Fibroblast of lung (primary cell): ENCODE measurements around the gene MBNL3. TPM values are rescaled to one million over a fixed set of nuclear protein-coding genes. Genes with fewer than 3 reads are reported as not detected.

ENCODE experiments used
- DNase-seq, 2 donors: peaks; one replicate each; pipeline versions ENCODE4 v3.0.0 to v3.0.0-alpha.2; 2010; ENCODE audit warnings: low read depth in 2 of 2
- H2AFZ ChIP-seq: 2 replicates; pipeline ENCODE4 v1.5.1; 2012; ENCODE audit warnings: low read length, control low read depth, inconsistent platforms
- H3K27ac ChIP-seq: 2 replicates; pipeline ENCODE4 v1.5.1; 2011; ENCODE audit warnings: low read length, control low read depth; ENCODE audit not compliant: insufficient read depth
- H3K27me3 ChIP-seq: 2 replicates; pipeline ENCODE4 v1.5.1; 2011; ENCODE audit warnings: mild to moderate bottlenecking, low read length; ENCODE audit not compliant: control insufficient read depth, insufficient read depth
- H3K36me3 ChIP-seq: 2 replicates; pipeline ENCODE4 v1.5.1; 2011; ENCODE audit warnings: low read length; ENCODE audit not compliant: control insufficient read depth, insufficient read depth
- H3K4me1 ChIP-seq: 2 replicates; pipeline ENCODE4 v1.5.1; 2011; ENCODE audit warnings: low read length; ENCODE audit not compliant: control insufficient read depth, insufficient read depth; ENCODE audit errors: extremely low read depth
- H3K4me2 ChIP-seq: 2 replicates; pipeline ENCODE4 v1.5.1; 2011; ENCODE audit warnings: low read length, control low read depth; ENCODE audit not compliant: insufficient read depth; ENCODE audit errors: extremely low read depth
- H3K4me3 ChIP-seq, 4 experiments: fragments of 200-600 bp in 1 of 4; sonication (generic) in 1 of 4; replicated peaks in 1 of 4; 2 replicates each; pipeline ENCODE4 v1.5.1; 2011 to 2016; ENCODE audit warnings: low read length in 4 of 4, low read depth in 3 of 4, mild to moderate bottlenecking in 3 of 4, control low read depth in 2 of 4, inconsistent platforms in 1 of 4, mixed read lengths in 1 of 4; ENCODE audit not compliant: insufficient read depth in 1 of 4; ENCODE audit errors: control extremely low read depth in 1 of 4
- H3K79me2 ChIP-seq: 2 replicates; pipeline ENCODE4 v1.5.1; 2012; ENCODE audit warnings: mild to moderate bottlenecking, low read length, inconsistent platforms; ENCODE audit not compliant: control insufficient read depth, insufficient read depth
- H3K9ac ChIP-seq: 2 replicates; pipeline ENCODE4 v1.5.1; 2011; ENCODE audit warnings: mild to moderate bottlenecking, low read length, control low read depth; ENCODE audit not compliant: insufficient read depth
- H3K9me3 ChIP-seq: 2 replicates; pipeline ENCODE4 v1.5.1; 2012; ENCODE audit warnings: low read depth, low read length; ENCODE audit not compliant: control insufficient read depth, insufficient read depth
- H4K20me1 ChIP-seq: 2 replicates; pipeline ENCODE4 v1.5.1; 2011; ENCODE audit warnings: low read length; ENCODE audit not compliant: control insufficient read depth, insufficient read depth; ENCODE audit errors: extremely low read depth
- EZH2 ChIP-seq: IDR thresholded peaks from 2 replicates; pipeline ENCODE4 v1.5.1; 2012; ENCODE audit warnings: low read length, control low read depth, mild to moderate bottlenecking; ENCODE audit errors: missing control alignments
- polyA plus RNA-seq, 2 donors: library from polyadenylated mRNA; depleted of rRNA in 1 of 2; stranded (reverse) in 1 of 2; unstranded in 1 of 2; fragments of >200 nt; gene quantifications; 2 replicates each; pipeline ENCODE4 v1.2.1, GENCODE V29; 2011 to 2012; ENCODE audit warnings: missing spikeins in 1 of 2
- total RNA-seq: library from RNA; depleted of rRNA; stranded (reverse); fragments of >200 nt; gene quantifications from 2 replicates; pipeline ENCODE4 v1.2.1, GENCODE V29; 2014
- TF ChIP-seq, protein P1 (sequence below), 2 donors: IDR thresholded peaks in 1 of 2; conservative IDR thresholded peaks in 1 of 2; 1 replicate in 1 of 2; 2 replicates in 1 of 2; pipeline ENCODE4 v1.5.1; 2011 to 2012; ENCODE audit warnings: low read length in 2 of 2, control low read depth in 1 of 2, inconsistent platforms in 1 of 2, low read depth in 1 of 2, mild to moderate bottlenecking in 1 of 2

The MBNL3 gene
- total and polyA plus RNA-seq, 2 donors (not counting 1 experiment from before 2014, with no cell fraction given): 2.6 to 4.5 TPM

GRCh38 chrX:132470179-132470578, 18.7 kb downstream of the MBNL3 start:
- Histone ChIP-seq H3K4me1 (no peaks in the 10 kb centered on the region), H2AFZ (no peak overlapping the region), H3K9ac (no peak overlapping the region), H3K4me3 (no peak overlapping the region), H4K20me1 (no peaks in the 10 kb centered on the region), H3K4me2 (no peak overlapping the region), H3K79me2 (no peaks in the 10 kb centered on the region), H3K9me3 (no peaks in the 10 kb centered on the region), H3K36me3 (no peaks in the 10 kb centered on the region), H3K27ac (no peak overlapping the region), H3K27me3 (no peaks in the 10 kb centered on the region)
- no peak for DNase-seq
- no peak for TF ChIP-seq EZH2
- TF ChIP-seq, protein P1, sequence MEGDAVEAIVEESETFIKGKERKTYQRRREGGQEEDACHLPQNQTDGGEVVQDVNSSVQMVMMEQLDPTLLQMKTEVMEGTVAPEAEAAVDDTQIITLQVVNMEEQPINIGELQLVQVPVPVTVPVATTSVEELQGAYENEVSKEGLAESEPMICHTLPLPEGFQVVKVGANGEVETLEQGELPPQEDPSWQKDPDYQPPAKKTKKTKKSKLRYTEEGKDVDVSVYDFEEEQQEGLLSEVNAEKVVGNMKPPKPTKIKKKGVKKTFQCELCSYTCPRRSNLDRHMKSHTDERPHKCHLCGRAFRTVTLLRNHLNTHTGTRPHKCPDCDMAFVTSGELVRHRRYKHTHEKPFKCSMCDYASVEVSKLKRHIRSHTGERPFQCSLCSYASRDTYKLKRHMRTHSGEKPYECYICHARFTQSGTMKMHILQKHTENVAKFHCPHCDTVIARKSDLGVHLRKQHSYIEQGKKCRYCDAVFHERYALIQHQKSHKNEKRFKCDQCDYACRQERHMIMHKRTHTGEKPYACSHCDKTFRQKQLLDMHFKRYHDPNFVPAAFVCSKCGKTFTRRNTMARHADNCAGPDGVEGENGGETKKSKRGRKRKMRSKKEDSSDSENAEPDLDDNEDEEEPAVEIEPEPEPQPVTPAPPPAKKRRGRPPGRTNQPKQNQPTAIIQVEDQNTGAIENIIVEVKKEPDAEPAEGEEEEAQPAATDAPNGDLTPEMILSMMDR (conservative IDR thresholded peaks at IDR 0.05 in 1 of 2, IDR thresholded peaks at IDR 0.05 in 1 of 2; ENCODE audit: low read depth in 1 of 2, low read length in 2 of 2): no peak

GRCh38 chrX:132468454-132468853, 20.4 kb downstream of the MBNL3 start:
- H4K20me1 ChIP-seq: no peaks in the 10 kb centered on the region
- no peaks in the 10 kb centered on the region for H3K4me1 ChIP-seq
- no peaks in the 10 kb centered on the region for H3K36me3 ChIP-seq
- H3K27ac ChIP-seq: no peak overlapping the region
- TF ChIP-seq EZH2: no peak
- TF ChIP-seq, protein P1 (conservative IDR thresholded peaks at IDR 0.05 in 1 of 2, IDR thresholded peaks at IDR 0.05 in 1 of 2; ENCODE audit: low read depth in 1 of 2, low read length in 2 of 2): no peak
- H2AFZ ChIP-seq: no peak overlapping the region
- no peak overlapping the region for H3K9ac ChIP-seq
- no peak for DNase-seq
- H3K27me3 ChIP-seq: no peaks in the 10 kb centered on the region
- no peak overlapping the region for H3K4me3 ChIP-seq
- no peaks in the 10 kb centered on the region for H3K9me3 ChIP-seq
- H3K79me2 ChIP-seq: no peaks in the 10 kb centered on the region
- no peak overlapping the region for H3K4me2 ChIP-seq

DNA sequence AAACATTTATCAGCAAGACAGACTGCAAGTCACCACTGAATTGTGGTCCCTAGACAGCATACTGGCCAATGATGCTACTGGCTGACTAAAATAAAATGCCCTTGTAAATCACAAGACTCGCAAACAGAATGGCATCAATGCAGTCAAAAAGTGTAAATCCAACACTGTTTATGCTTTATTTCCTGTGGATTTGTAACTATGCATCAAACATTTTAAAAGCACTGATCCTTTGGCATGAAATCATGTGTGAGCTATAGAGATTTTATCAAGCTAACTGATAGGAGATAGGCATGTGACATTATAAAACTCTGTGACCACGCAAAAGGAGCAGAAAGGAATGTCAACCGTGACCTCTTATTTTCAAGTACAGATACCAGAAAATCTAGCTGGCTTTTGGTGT, 20.8 kb downstream of the MBNL3 start:
- Histone ChIP-seq H3K27ac (no peak overlapping the region), H3K9ac (no peak overlapping the region), H3K4me2 (no peak overlapping the region), H3K9me3 (no peaks in the 10 kb centered on the region), H3K4me3 (no peak overlapping the region), H3K36me3 (no peaks in the 10 kb centered on the region), H3K4me1 (no peaks in the 10 kb centered on the region), H3K79me2 (no peaks in the 10 kb centered on the region), H2AFZ (no peak overlapping the region), H4K20me1 (no peaks in the 10 kb centered on the region), H3K27me3 (no peaks in the 10 kb centered on the region)
- TF ChIP-seq EZH2: no peak
- TF ChIP-seq, protein P1 (conservative IDR thresholded peaks at IDR 0.05 in 1 of 2, IDR thresholded peaks at IDR 0.05 in 1 of 2; ENCODE audit: low read depth in 1 of 2, low read length in 2 of 2): no peak
- no peak for DNase-seq
